CD14-positive monocyte (primary cell): ENCODE measurements around the gene RBBP6. TPM values are rescaled to one million over a fixed set of nuclear protein-coding genes. Genes with fewer than 3 reads are reported as not detected.

Experiments
- DNase-seq, 3 donors: peaks; one replicate each; pipeline ENCODE4 v3.0.0-alpha.2; 2011 to 2022
- H2AFZ ChIP-seq: 2 replicates; pipeline ENCODE4 v1.6.0; 2012; ENCODE audit warnings: mild to moderate bottlenecking, low read depth, low read length, inconsistent platforms; ENCODE audit not compliant: insufficient read depth, poor library complexity, severe bottlenecking
- H3K27ac ChIP-seq, 2 donors: 1 replicate in 1 of 2; 2 replicates in 1 of 2; pipeline ENCODE4 v1.5.1; 2012 to 2013; ENCODE audit warnings: low read length in 2 of 2, control low read depth in 1 of 2, inconsistent platforms in 1 of 2, low read depth in 1 of 2, mild to moderate bottlenecking in 1 of 2
- H3K27me3 ChIP-seq, 2 donors: one replicate each; pipeline versions ENCODE4 v1.6.0 to v1.6.1; 2011 to 2013; ENCODE audit warnings: low read length in 2 of 2; ENCODE audit not compliant: control insufficient read depth in 2 of 2, insufficient read depth in 2 of 2
- H3K36me3 ChIP-seq, 2 donors: replicated peaks in 1 of 2; 1 replicate in 1 of 2; 2 replicates in 1 of 2; pipeline versions ENCODE4 v1.5.1 to v1.6.1; 2012 to 2013; ENCODE audit warnings: low read length in 2 of 2, control low read depth in 1 of 2, inconsistent platforms in 1 of 2, mild to moderate bottlenecking in 1 of 2; ENCODE audit not compliant: insufficient read depth in 2 of 2, control insufficient read depth in 1 of 2
- H3K4me1 ChIP-seq, 2 donors: 1 replicate in 1 of 2; 2 replicates in 1 of 2; pipeline versions ENCODE4 v1.5.1 to v1.6.1; 2012 to 2013; ENCODE audit warnings: low read length in 2 of 2, control low read depth in 1 of 2, inconsistent platforms in 1 of 2, mild to moderate bottlenecking in 1 of 2, moderate library complexity in 1 of 2; ENCODE audit not compliant: insufficient read depth in 2 of 2, control insufficient read depth in 1 of 2
- H3K4me2 ChIP-seq: replicated peaks from 2 replicates; pipeline ENCODE3; 2012; ENCODE audit warnings: low read length, moderate library complexity, mild to moderate bottlenecking; ENCODE audit not compliant: poor library complexity, severe bottlenecking; ENCODE audit errors: extremely low read depth
- H3K4me3 ChIP-seq, 3 experiments: fragments of 200-600 bp in 1 of 3; sonication (generic) in 1 of 3; replicated peaks in 1 of 3; 1 replicate in 2 of 3; 2 replicates in 1 of 3; pipeline ENCODE4 v1.5.1; 2011 to 2013; ENCODE audit warnings: low read length in 3 of 3, mild to moderate bottlenecking in 3 of 3, control low read depth in 2 of 3, low read depth in 2 of 3, inconsistent platforms in 1 of 3, moderate library complexity in 1 of 3
- H3K79me2 ChIP-seq: 2 replicates; pipeline ENCODE4 v1.6.0; 2012; ENCODE audit warnings: mild to moderate bottlenecking, control low read depth, inconsistent platforms, low read length, moderate library complexity; ENCODE audit not compliant: insufficient read depth
- H3K9ac ChIP-seq: 2 replicates; pipeline ENCODE4 v1.6.0; 2017; ENCODE audit warnings: low read length, mild to moderate bottlenecking; ENCODE audit not compliant: insufficient read depth, poor library complexity, severe bottlenecking
- H3K9me3 ChIP-seq, 2 donors: replicated peaks in 1 of 2; 1 replicate in 1 of 2; 2 replicates in 1 of 2; pipeline versions ENCODE4 v1.5.1 to v1.6.1; 2012 to 2013; ENCODE audit warnings: low read length in 2 of 2, control low read depth in 1 of 2; ENCODE audit not compliant: control insufficient read depth in 1 of 2, insufficient read depth in 1 of 2
- H4K20me1 ChIP-seq: 2 replicates; pipeline ENCODE4 v1.6.0; 2012; ENCODE audit warnings: mild to moderate bottlenecking, low read length, control low read depth, moderate library complexity; ENCODE audit not compliant: insufficient read depth
- H3K27ac Mint-ChIP-seq, 7 donors: one replicate each; pipeline ENCODE4 v1.8.0; 2020; ENCODE audit warnings: mild to moderate bottlenecking in 7 of 7, mixed read lengths in 7 of 7, moderate library complexity in 6 of 7, inconsistent platforms in 2 of 7
- H3K27me3 Mint-ChIP-seq, 3 donors: one replicate each; pipeline ENCODE4 v1.8.0; 2021 to 2022; ENCODE audit warnings: low read depth in 3 of 3, mild to moderate bottlenecking in 3 of 3, mixed read lengths in 3 of 3, moderate library complexity in 3 of 3, inconsistent platforms in 1 of 3
- H3K36me3 Mint-ChIP-seq, 2 donors: one replicate each; pipeline ENCODE4 v1.8.0; 2020; ENCODE audit warnings: mixed read lengths in 2 of 2, inconsistent platforms in 1 of 2, mild to moderate bottlenecking in 1 of 2
- H3K4me1 Mint-ChIP-seq: one replicate; pipeline ENCODE4 v1.8.0; 2020; ENCODE audit warnings: mild to moderate bottlenecking, mixed read lengths
- H3K4me3 Mint-ChIP-seq, 2 donors: one replicate each; pipeline ENCODE4 v1.8.0; 2020; ENCODE audit warnings: mild to moderate bottlenecking in 2 of 2, mixed read lengths in 2 of 2, moderate library complexity in 1 of 2
- H3K9me3 Mint-ChIP-seq, 7 donors: one replicate each; pipeline ENCODE4 v1.8.0; 2020 to 2022; ENCODE audit warnings: mixed read lengths in 7 of 7, mild to moderate bottlenecking in 6 of 7, moderate library complexity in 6 of 7, inconsistent platforms in 2 of 7
- CTCF ChIP-seq: fragments of 200-600 bp; IDR thresholded peaks from one replicate; pipeline ENCODE4 v1.8.0; 2022; ENCODE audit warnings: antibody characterized with exemption, mild to moderate bottlenecking
- WGBS: methylation state at CpG from one replicate; pipeline ENCODE4 v1.1.5; 2013; ENCODE audit warnings: missing lambda C conversion rate; ENCODE audit not compliant: insufficient coverage; 5-methylcytosine and 5-hydroxymethylcytosine counted together
- intact Hi-C, 2 donors: fragments of 100-400 bp; cut with micrococcal nuclease; formaldehyde crosslinking; loops; one replicate each; pipeline versions ENCODE4 v1.15.0 to v1.15.1; 2023
- polyA plus RNA-seq, 3 donors: library from polyadenylated mRNA; depleted of rRNA in 1 of 3; unstranded in 2 of 3; stranded (reverse) in 1 of 3; fragments of 300-500 nt in 2 of 3; fragments of >200 nt in 1 of 3; fragmentation: Illumina TruSeq in 2 of 3; gene quantifications; 1 replicate in 2 of 3; 2 replicates in 1 of 3; pipeline ENCODE4 v1.2.3, GENCODE V29; 2012 to 2021

Gene RBBP6
- polyA plus RNA-seq, 3 donors, result 13.2 to 85.2 (median 20.1) TPM

GRCh38 chr16:24509536-24509935, 29.8 kb upstream of the RBBP6 start:
- Histone ChIP-seq H2AFZ (no peak overlapping the region), H3K4me2 (no peak overlapping the region), H3K9ac (no peak overlapping the region), H3K27ac (no peak overlapping the region), H3K4me1 (no peaks in the 10 kb centered on the region), H4K20me1 (no peaks in the 10 kb centered on the region), H3K27me3 (no peaks in the 10 kb centered on the region), H3K36me3 (no peaks in the 10 kb centered on the region), H3K79me2 (no peaks in the 10 kb centered on the region), H3K4me3 (no peak overlapping the region), H3K9me3 (no peaks in the 10 kb centered on the region)
- Mint-ChIP-seq H3K9me3 (no peaks in the 10 kb centered on the region), H3K4me1 (peaks cover 1% of the 10 kb centered on the region), H3K27ac (no peak overlapping the region), H3K27me3 (peaks cover 6 to 14% (median 7%) of the 10 kb centered on the region in 3 donors), H3K4me3 (no peak overlapping the region), H3K36me3 (no peaks in the 10 kb centered on the region)
- no peak for TF ChIP-seq CTCF
- intact Hi-C loops, result loop anchor here (10.0 kb wide), 2 partner anchors 705 to 775 kb away; no protein-coding TSS in a partner anchor
- DNase-seq, result no peak
- 100% methylated on average over 1 of the region's 2 CpGs for WGBS

- Histone ChIP-seq H4K20me1 (no peaks in the 10 kb centered on the region), H3K4me1 (no peaks in the 10 kb centered on the region), H2AFZ (no peak overlapping the region), H3K27ac (no peak overlapping the region), H3K4me3 (no peak overlapping the region), H3K4me2 (no peak overlapping the region), H3K9ac (no peak overlapping the region), H3K79me2 (no peaks in the 10 kb centered on the region), H3K9me3 (no peaks in the 10 kb centered on the region), H3K27me3 (no peaks in the 10 kb centered on the region), H3K36me3 (no peaks in the 10 kb centered on the region)
- intact Hi-C loops, result no loop called here
- no peaks in the 10 kb centered on the region for H3K9me3 Mint-ChIP-seq
- H3K4me1 Mint-ChIP-seq, result no peaks in the 10 kb centered on the region
- no peak for TF ChIP-seq CTCF
- no peak for DNase-seq
- no peaks in the 10 kb centered on the region for H3K36me3 Mint-ChIP-seq
- no CpG with 5 or more reads among the region's 1 CpG for whole genome bisulfite sequencing
- no peak overlapping the region for H3K27ac Mint-ChIP-seq
- peaks cover 9 to 13% (median 9%) of the 10 kb centered on the region in 3 donors for H3K27me3 Mint-ChIP-seq
- H3K4me3 Mint-ChIP-seq, result no peak overlapping the region
Measured at GRCh38 chr16:24511174-24511573, 28.2 kb upstream of the RBBP6 start.
